GM23248 (cell line): ENCODE data around the gene CCDC175. TPM values are rescaled to one million over a fixed set of nuclear protein-coding genes. Genes with fewer than 3 reads are reported as not detected.

Experiments
- DNase-seq: peaks from one replicate; pipeline ENCODE4 v3.0.0-alpha.2; 2015
- H2AFZ ChIP-seq: fragments of 200-600 bp; sonication (generic); 2 replicates; pipeline ENCODE4 v1.6.1; 2016; ENCODE audit warnings: antibody characterized with exemption
- H3F3A ChIP-seq: fragments of 200-600 bp; sonication (generic); 2 replicates; pipeline ENCODE4 v1.6.1; 2016; ENCODE audit warnings: mild to moderate bottlenecking, antibody characterized with exemption, mixed run types; ENCODE audit not compliant: insufficient read depth
- H3K27ac ChIP-seq: fragments of 200-600 bp; sonication (generic); 2 replicates; pipeline ENCODE4 v1.5.1; 2016; ENCODE audit warnings: mild to moderate bottlenecking
- H3K27me3 ChIP-seq: fragments of 200-600 bp; sonication (generic); replicated peaks from 2 replicates; pipeline ENCODE4 v1.6.1; 2016; ENCODE audit warnings: mild to moderate bottlenecking; ENCODE audit not compliant: insufficient read depth
- H3K36me3 ChIP-seq: fragments of 200-600 bp; sonication (generic); 2 replicates; pipeline ENCODE4 v1.6.1; 2016; ENCODE audit warnings: low read depth, mild to moderate bottlenecking
- H3K4me1 ChIP-seq: fragments of 200-600 bp; sonication (generic); 2 replicates; pipeline ENCODE4 v1.6.1; 2016; ENCODE audit warnings: mild to moderate bottlenecking; ENCODE audit not compliant: insufficient read depth
- H3K4me2 ChIP-seq: fragments of 200-600 bp; sonication (generic); one replicate; pipeline ENCODE4 v1.6.1; 2016; ENCODE audit warnings: mild to moderate bottlenecking; ENCODE audit not compliant: unreplicated experiment
- H3K4me3 ChIP-seq: fragments of 200-600 bp; sonication (generic); 2 replicates; pipeline ENCODE4 v1.5.1; 2016; ENCODE audit warnings: mild to moderate bottlenecking
- H3K79me2 ChIP-seq: fragments of 200-600 bp; sonication (generic); 2 replicates; pipeline ENCODE4 v1.6.1; 2016; ENCODE audit warnings: mild to moderate bottlenecking; ENCODE audit not compliant: insufficient read depth
- H3K9ac ChIP-seq: fragments of 200-600 bp; sonication (generic); 2 replicates; pipeline ENCODE4 v1.6.1; 2016; ENCODE audit warnings: mild to moderate bottlenecking
- H3K9me2 ChIP-seq: fragments of 200-600 bp; sonication (generic); 2 replicates; pipeline ENCODE4 v1.6.1; 2016; ENCODE audit warnings: mixed run types, mild to moderate bottlenecking, moderate library complexity; ENCODE audit not compliant: insufficient read depth
- H3K9me3 ChIP-seq: fragments of 200-600 bp; sonication (generic); one replicate; pipeline ENCODE4 v1.6.1; 2017; ENCODE audit warnings: low read depth
- H4K20me1 ChIP-seq: fragments of 200-600 bp; sonication (generic); 2 replicates; pipeline ENCODE4 v1.6.0; 2016; ENCODE audit not compliant: insufficient read depth
- EZH2 ChIP-seq: fragments of 200-600 bp; sonication (generic); IDR thresholded peaks from 2 replicates; pipeline ENCODE4 v1.6.1; 2018; ENCODE audit warnings: antibody characterized with exemption, mild to moderate bottlenecking; ENCODE audit not compliant: insufficient read depth, poor library complexity, severe bottlenecking
- EZH2phosphoT487 ChIP-seq: fragments of 200-600 bp; sonication (generic); IDR thresholded peaks from 2 replicates; pipeline ENCODE4 v1.6.1; 2018; ENCODE audit warnings: antibody characterized with exemption, moderate library complexity, mild to moderate bottlenecking, low read depth; ENCODE audit not compliant: insufficient read depth
- WGBS, 2 experiments: methylation state at CpG; one replicate each; pipeline ENCODE4 v1.1.6; 2015 to 2017; ENCODE audit warnings: low lambda C conversion rate in 2 of 2, low coverage in 1 of 2; ENCODE audit errors: missing lambda C conversion rate in 2 of 2; 5-methylcytosine and 5-hydroxymethylcytosine counted together
- in situ Hi-C: fragments of 300-500 bp; cut with MboI; formaldehyde crosslinking; loops from 2 replicates; pipeline ENCODE4 v1.15.0; 2020
- polyA plus RNA-seq: library from polyadenylated mRNA; unstranded; fragments of >200 nt; fragmentation: Nextera tagmentation; extraction: Ambion mirVana; gene quantifications from 2 replicates; pipeline ENCODE4 v1.2.1, GENCODE V29; 2016
- total RNA-seq: library from RNA; depleted of rRNA; stranded (reverse); fragments of >200 nt; shearing (Covaris generic); gene quantifications from 2 replicates; pipeline ENCODE4 v1.2.3, GENCODE V29; 2014

CCDC175 gene
- total and polyA plus RNA-seq, 2 experiments from 2014 or later: not detected

DNA sequence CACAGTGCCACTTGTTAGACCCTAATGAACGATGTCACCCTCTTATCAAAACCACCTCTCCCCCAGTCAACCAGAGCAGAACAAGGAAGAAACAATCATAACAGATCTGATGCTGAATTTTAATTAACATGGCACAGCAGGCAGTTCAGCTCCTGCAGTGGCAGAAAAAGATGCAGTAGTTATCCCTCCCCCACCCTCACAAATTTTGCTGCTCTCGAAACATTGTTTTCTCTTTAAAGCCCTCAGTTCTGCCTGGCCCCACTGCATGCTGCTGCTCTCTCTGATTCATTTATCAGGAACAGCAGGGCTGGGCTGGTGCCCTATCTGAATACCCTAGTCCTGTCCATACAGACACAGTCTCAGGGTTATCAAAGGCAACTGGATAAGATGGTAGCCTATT, 12.2 kb downstream of the CCDC175 start:
- Histone ChIP-seq H3K4me2 (no peak overlapping the region), H3K27ac (no peak overlapping the region), H3K79me2 (no peaks in the 10 kb centered on the region), H3F3A (no peaks in the 10 kb centered on the region), H3K9me3 (no peaks in the 10 kb centered on the region), H2AFZ (no peak overlapping the region), H3K9ac (no peak overlapping the region), H3K4me3 (no peak overlapping the region), H3K36me3 (no peaks in the 10 kb centered on the region), H3K9me2 (no peaks in the 10 kb centered on the region), H4K20me1 (no peaks in the 10 kb centered on the region), H3K27me3 (peaks cover 31% of the 10 kb centered on the region), H3K4me1 (no peaks in the 10 kb centered on the region)
- TF ChIP-seq EZH2: no peak
- TF ChIP-seq EZH2phosphoT487: no peak
- DNase-seq: no peak
- 18 to 19% methylated on average over 2 of the region's 2 CpGs for WGBS, 2 experiments
- in situ Hi-C loops: no loop called here

DNA sequence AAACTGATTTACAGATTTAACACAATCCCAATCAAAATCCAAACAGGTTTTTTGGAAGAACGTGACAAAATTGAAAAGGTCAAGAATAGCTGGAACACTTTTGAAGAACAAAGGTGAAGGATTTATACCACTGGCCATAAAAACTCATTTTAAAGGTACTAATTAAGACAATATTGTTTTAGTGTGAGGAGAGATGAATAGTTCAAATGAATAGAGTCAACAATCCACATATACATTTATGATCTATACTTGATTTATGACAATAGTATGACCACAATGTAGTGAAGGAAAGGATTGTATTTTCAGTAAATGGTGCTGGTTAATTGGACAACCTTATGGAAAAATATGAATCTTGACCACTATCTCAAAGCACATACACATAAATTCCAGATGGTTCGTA, 29.3 kb downstream of the CCDC175 start:
- H3K9me2 ChIP-seq: no peaks in the 10 kb centered on the region
- no peaks in the 10 kb centered on the region for H3F3A ChIP-seq
- TF ChIP-seq EZH2phosphoT487 (no peak), EZH2 (no peak)
- WGBS, 2 experiments: 66 to 79% methylated on average over 2 of the region's 2 CpGs
- no peak overlapping the region for H3K27ac ChIP-seq
- H4K20me1 ChIP-seq: no peaks in the 10 kb centered on the region
- no peaks in the 10 kb centered on the region for H3K79me2 ChIP-seq
- DNase-seq: no peak
- H3K4me1 ChIP-seq: no peaks in the 10 kb centered on the region
- H3K9ac ChIP-seq: no peak overlapping the region
- in situ Hi-C loops: no loop called here
- no peaks in the 10 kb centered on the region for H3K36me3 ChIP-seq
- H3K9me3 ChIP-seq: no peaks in the 10 kb centered on the region
- H3K4me3 ChIP-seq: no peak overlapping the region
- no peak overlapping the region for H3K4me2 ChIP-seq
- no peaks in the 10 kb centered on the region for H3K27me3 ChIP-seq
- H2AFZ ChIP-seq: no peak overlapping the region

DNA sequence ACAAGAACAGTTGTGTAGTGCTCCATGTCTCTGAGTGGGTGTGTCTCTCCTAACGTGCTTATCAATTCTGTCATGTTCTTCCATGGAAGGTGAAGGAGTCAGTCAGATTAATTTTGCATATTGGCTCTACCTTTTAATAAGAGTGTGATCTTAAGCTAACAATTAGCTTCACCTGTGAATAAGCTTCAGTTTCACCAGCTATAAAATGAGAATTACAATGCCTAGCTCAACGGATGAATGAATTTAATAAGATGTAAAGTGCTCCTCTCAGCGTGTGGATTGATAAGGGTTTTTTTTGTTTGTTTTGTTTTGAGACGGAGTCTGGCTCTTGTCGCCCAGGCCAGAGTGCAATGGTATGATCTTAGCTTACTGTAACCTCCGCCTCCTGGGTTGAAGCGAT, 32.7 kb downstream of the CCDC175 start:
- WGBS, 2 experiments: 55 to 63% methylated on average over 7 of the region's 7 CpGs
- Histone ChIP-seq H3K36me3 (no peaks in the 10 kb centered on the region), H3K27ac (no peak overlapping the region), H3K79me2 (no peaks in the 10 kb centered on the region), H3K4me3 (no peak overlapping the region), H3K9ac (no peak overlapping the region), H3K27me3 (no peaks in the 10 kb centered on the region), H3K4me1 (no peaks in the 10 kb centered on the region), H3F3A (no peaks in the 10 kb centered on the region), H3K4me2 (no peak overlapping the region), H2AFZ (no peak overlapping the region), H3K9me3 (no peaks in the 10 kb centered on the region), H4K20me1 (no peaks in the 10 kb centered on the region), H3K9me2 (no peaks in the 10 kb centered on the region)
- no peak for DNase-seq
- TF ChIP-seq EZH2 (no peak), EZH2phosphoT487 (no peak)
- in situ Hi-C loops: no loop called here

DNA sequence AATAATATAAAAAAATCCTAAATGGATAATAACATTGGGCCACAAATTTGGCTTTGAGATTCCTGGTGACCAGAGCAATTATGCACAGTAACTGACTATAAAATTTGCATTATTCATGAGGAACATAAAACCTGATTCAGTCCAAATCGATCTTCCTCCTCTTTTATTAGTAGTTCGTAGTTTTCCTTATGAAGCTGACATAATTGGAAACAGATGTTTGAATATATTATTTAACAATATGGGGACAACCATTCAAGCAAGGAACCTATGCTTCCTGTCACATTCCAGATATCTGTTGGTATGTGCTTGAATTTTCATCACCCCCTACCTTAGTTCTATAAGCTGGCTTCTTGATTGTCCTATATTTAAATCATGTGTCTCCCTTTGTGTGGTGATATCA, 34.9 kb downstream of the CCDC175 start:
- Histone ChIP-seq H3K9me3 (no peaks in the 10 kb centered on the region), H3K79me2 (no peaks in the 10 kb centered on the region), H3K27ac (no peak overlapping the region), H4K20me1 (no peaks in the 10 kb centered on the region), H2AFZ (no peak overlapping the region), H3K9me2 (no peaks in the 10 kb centered on the region), H3K4me2 (no peak overlapping the region), H3K4me3 (no peak overlapping the region), H3K9ac (no peak overlapping the region), H3K36me3 (no peaks in the 10 kb centered on the region), H3F3A (no peaks in the 10 kb centered on the region), H3K4me1 (no peaks in the 10 kb centered on the region), H3K27me3 (no peaks in the 10 kb centered on the region)
- DNase-seq: no peak
- 30 to 32% methylated on average over 2 of the region's 2 CpGs for WGBS, 2 experiments
- in situ Hi-C loops: no loop called here
- no peak for TF ChIP-seq EZH2phosphoT487
- no peak for TF ChIP-seq EZH2

DNA sequence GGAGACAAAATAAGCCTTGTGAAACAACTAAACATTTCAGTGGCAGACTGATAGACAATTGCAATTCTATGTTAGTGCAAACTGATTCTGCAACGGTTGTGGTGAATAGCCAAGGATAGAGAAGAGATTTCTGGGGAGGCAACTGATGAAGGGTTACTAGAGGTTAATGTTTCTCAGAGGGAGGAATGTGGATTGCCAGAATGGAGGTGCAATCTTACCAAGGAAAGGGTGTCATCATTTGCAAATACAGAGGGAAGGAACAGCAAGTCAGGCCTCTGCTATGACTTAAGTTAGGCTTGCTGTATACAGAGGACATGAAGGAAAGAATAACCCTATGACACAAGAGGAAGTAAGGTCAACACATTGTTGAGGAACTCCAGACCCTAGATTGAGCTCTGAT, 35.8 kb downstream of the CCDC175 start:
- Histone ChIP-seq H3K27me3 (no peaks in the 10 kb centered on the region), H3K9me2 (no peaks in the 10 kb centered on the region), H4K20me1 (no peaks in the 10 kb centered on the region), H3K36me3 (no peaks in the 10 kb centered on the region), H3K4me3 (no peak overlapping the region), H3F3A (no peaks in the 10 kb centered on the region), H3K9ac (no peak overlapping the region), H2AFZ (no peak overlapping the region), H3K9me3 (no peaks in the 10 kb centered on the region), H3K79me2 (no peaks in the 10 kb centered on the region), H3K4me1 (no peaks in the 10 kb centered on the region), H3K27ac (no peak overlapping the region), H3K4me2 (no peak overlapping the region)
- WGBS, 2 experiments: 3 to 4% methylated on average over 1 of the region's 1 CpG
- in situ Hi-C loops: no loop called here
- TF ChIP-seq EZH2phosphoT487 (no peak), EZH2 (no peak)
- DNase-seq: no peak
